Activated B cell treated with CpG ODN at 0.5 μM for 24 hours (primary cell): ENCODE measurements around the gene AGAP5. TPM values are rescaled to one million over a fixed set of nuclear protein-coding genes. Genes with fewer than 3 reads are reported as not detected.

Source experiments
- ATAC-seq: fragments of 200-7000 bp; cut with Tn5 transposase; one replicate; pipeline ENCODE4 v1.10.0; 2021; ENCODE audit warnings: low read depth, mild to moderate bottlenecking, moderate library complexity
- CTCF ChIA-PET: fragments of 350-600 bp; sonication (Branson Sonifier 250); formaldehyde crosslinking; loops from one replicate; lab custom pipeline; 2021; ENCODE audit warnings: antibody characterized with exemption; lab: Charles Lee
- POLR2A ChIA-PET: fragments of 350-600 bp; sonication (Branson Sonifier 250); formaldehyde crosslinking; loops from one replicate; lab custom pipeline; 2021; ENCODE audit warnings: antibody characterized with exemption; lab: Charles Lee
- DNase-seq: peaks from one replicate; pipeline ENCODE4 v3.0.0; 2022
- H3K27ac Mint-ChIP-seq: one replicate; pipeline ENCODE4 v1.8.0; 2020; ENCODE audit warnings: mixed read lengths
- H3K27me3 Mint-ChIP-seq: one replicate; pipeline ENCODE4 v1.8.0; 2021; ENCODE audit warnings: mixed read lengths
- H3K36me3 Mint-ChIP-seq: one replicate; pipeline ENCODE4 v1.8.0; 2021; ENCODE audit warnings: low read depth, mixed read lengths
- H3K4me1 Mint-ChIP-seq: one replicate; pipeline ENCODE4 v1.8.0; 2021; ENCODE audit warnings: mixed read lengths
- H3K4me3 Mint-ChIP-seq: one replicate; pipeline ENCODE4 v1.8.0; 2020; ENCODE audit warnings: mild to moderate bottlenecking, mixed read lengths
- H3K9me3 Mint-ChIP-seq: one replicate; pipeline ENCODE4 v1.8.0; 2020; ENCODE audit warnings: mixed read lengths
- intact Hi-C: fragments of 100-400 bp; cut with micrococcal nuclease; formaldehyde crosslinking; loops from one replicate; pipeline ENCODE4 v1.15.1; 2024
- total RNA-seq: library from RNA; stranded (reverse); gene quantifications from 2 replicates; pipeline ENCODE4 v1.2.3, GENCODE V29; 2022
- TF ChIP-seq, protein P1 (sequence below): fragments of 200-600 bp; IDR thresholded peaks from one replicate; pipeline ENCODE4 v1.8.0; 2022; ENCODE audit warnings: antibody characterized with exemption, mild to moderate bottlenecking

The AGAP5 gene
- total RNA-seq, 1 donor from 2014 or later: 15.0 TPM

DNA sequence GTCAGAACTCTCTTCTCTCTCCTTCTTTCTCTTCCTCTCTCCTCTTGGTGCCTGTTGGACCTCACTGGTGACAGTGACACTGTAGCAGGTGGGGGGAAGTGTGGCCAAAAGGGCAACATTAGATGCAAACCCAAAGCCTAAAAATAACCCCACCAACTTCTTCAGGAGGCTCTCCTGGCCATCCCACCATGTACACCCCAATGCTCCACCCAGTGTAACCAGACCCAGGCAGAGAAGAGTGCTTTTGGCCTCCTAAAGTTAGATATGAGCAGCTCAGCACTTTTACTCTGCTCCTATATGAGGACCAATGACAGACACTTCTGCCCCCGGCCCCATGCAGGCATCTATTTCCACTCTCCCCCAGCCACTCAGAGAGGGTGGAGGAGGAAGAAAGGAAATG lies 62.1 kb downstream of the AGAP5 start:
- CTCF ChIA-PET: no interaction called here
- POLR2A ChIA-PET: no interaction called here
- Mint-ChIP-seq H3K36me3 (no peaks in the 10 kb centered on the region), H3K27me3 (no peaks in the 10 kb centered on the region), H3K4me1 (no peaks in the 10 kb centered on the region), H3K9me3 (no peaks in the 10 kb centered on the region), H3K4me3 (no peak overlapping the region), H3K27ac (no peak overlapping the region)
- ATAC-seq (no peak), DNase-seq (no peak)
- intact Hi-C loops: no loop called here
- TF ChIP-seq, protein P1, sequence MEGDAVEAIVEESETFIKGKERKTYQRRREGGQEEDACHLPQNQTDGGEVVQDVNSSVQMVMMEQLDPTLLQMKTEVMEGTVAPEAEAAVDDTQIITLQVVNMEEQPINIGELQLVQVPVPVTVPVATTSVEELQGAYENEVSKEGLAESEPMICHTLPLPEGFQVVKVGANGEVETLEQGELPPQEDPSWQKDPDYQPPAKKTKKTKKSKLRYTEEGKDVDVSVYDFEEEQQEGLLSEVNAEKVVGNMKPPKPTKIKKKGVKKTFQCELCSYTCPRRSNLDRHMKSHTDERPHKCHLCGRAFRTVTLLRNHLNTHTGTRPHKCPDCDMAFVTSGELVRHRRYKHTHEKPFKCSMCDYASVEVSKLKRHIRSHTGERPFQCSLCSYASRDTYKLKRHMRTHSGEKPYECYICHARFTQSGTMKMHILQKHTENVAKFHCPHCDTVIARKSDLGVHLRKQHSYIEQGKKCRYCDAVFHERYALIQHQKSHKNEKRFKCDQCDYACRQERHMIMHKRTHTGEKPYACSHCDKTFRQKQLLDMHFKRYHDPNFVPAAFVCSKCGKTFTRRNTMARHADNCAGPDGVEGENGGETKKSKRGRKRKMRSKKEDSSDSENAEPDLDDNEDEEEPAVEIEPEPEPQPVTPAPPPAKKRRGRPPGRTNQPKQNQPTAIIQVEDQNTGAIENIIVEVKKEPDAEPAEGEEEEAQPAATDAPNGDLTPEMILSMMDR: no peak

DNA sequence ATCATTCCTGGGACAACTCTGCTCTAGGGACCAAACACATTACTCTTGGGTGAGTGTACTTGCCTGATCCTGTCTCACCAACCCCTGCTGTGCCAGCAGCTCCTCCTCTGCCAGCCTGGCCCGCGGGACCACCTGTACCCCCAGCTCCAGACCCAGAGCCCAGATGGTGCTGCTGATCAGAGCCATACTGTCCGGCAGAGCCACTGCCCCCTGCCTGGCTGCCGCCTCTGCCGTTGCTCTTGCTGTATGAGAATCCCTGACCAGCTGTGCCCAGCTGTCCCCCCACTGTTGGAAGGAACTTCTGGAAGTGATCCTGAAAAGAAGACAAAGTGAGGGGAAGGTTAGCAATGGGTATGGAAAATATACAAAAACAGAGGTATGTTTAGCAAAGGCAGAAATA lies 63.5 kb downstream of the AGAP5 start:
- POLR2A ChIA-PET: no interaction called here

DNA sequence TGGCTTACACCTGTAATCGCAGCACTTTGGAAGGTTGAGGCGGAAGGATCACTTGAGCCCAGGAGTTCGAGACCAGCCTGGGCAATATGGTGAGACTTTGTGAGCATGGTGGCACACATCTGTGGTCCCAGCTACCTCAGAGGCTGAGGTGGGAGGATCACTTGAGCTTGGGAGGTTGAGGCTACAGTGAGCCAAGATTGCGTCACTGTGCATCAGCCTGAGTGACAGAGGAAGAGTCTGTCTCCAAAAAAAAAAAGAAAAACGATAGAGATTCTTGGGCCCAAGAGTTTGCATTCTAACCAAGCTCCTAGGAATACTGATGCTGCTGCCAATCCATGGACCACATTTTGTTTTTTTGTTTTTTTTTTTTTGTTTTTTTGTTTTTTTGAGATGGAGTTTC lies 68.7 kb downstream of the AGAP5 start:
- H3K9me3 Mint-ChIP-seq: no peaks in the 10 kb centered on the region
- intact Hi-C loops: loop anchor here (5.0 to 10.0 kb wide), 4 partner anchors 113 to 1198 kb away; partner anchors contain the start of genes ECD, FAM149B1, KAT6B and NDST2
- CTCF ChIA-PET: interaction anchor here (1.0 kb wide), 1 partner anchor 14 kb away, joined by 4 read pairs; no protein-coding TSS in a partner anchor
- H3K4me1 Mint-ChIP-seq: peaks cover 24% of the 10 kb centered on the region
- TF ChIP-seq, protein P1: no peak
- POLR2A ChIA-PET: interaction anchor here (0.7 kb wide), 1 partner anchor 87 kb away, joined by 3 read pairs; no protein-coding TSS in a partner anchor
- no peak for ATAC-seq
- H3K27ac Mint-ChIP-seq: no peak overlapping the region
- H3K4me3 Mint-ChIP-seq: no peak overlapping the region
- peaks cover 12% of the 10 kb centered on the region for H3K36me3 Mint-ChIP-seq
- no peaks in the 10 kb centered on the region for H3K27me3 Mint-ChIP-seq
- DNase-seq: no peak

More for the DNA sequence above, 63.5 kb downstream of the AGAP5 start:
- Mint-ChIP-seq H3K27me3 (no peaks in the 10 kb centered on the region), H3K4me1 (no peaks in the 10 kb centered on the region), H3K27ac (no peak overlapping the region), H3K4me3 (no peak overlapping the region), H3K9me3 (no peaks in the 10 kb centered on the region), H3K36me3 (no peaks in the 10 kb centered on the region)
- DNase-seq: no peak
- CTCF ChIA-PET: interaction anchor here (1.4 kb wide), 1 partner anchor 10 kb away, joined by 4 read pairs; no protein-coding TSS in a partner anchor
- intact Hi-C loops: no loop called here
- TF ChIP-seq, protein P1: no peak
- no peak for ATAC-seq

DNA sequence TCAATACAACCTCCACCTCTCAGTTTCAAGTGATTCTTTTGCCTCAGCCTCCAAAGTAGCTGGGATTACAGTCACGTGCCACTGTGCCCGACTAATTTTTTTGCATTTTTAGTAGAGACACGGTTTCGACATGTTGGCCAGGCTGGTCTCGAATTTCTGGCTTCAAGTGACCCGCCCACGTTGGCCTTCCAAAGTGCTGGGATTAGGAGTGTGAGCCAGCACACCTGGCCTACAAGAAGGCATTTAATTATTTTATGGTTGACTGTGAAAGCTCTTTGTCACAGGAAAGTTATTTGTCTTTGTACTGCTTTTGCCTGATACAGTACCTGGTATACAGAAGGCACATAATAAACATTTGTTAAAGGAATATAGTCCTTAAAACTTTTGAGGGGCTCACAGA lies 69.5 kb downstream of the AGAP5 start:
- ChIA-PET POLR2A (interaction anchor here (0.7 to 0.9 kb wide), 2 partner anchors 10 to 31 kb away, joined by 5 to 7 read pairs; no protein-coding TSS in a partner anchor), CTCF (interaction anchor here (1.0 kb wide), 1 partner anchor 15 kb away, joined by 4 read pairs; no protein-coding TSS in a partner anchor)
- Mint-ChIP-seq H3K27me3 (no peaks in the 10 kb centered on the region), H3K4me3 (no peak overlapping the region), H3K27ac (no peak overlapping the region), H3K36me3 (peaks cover 12% of the 10 kb centered on the region), H3K9me3 (no peaks in the 10 kb centered on the region), H3K4me1 (peaks cover 24% of the 10 kb centered on the region)
- TF ChIP-seq, protein P1: no peak
- DNase-seq (no peak), ATAC-seq (no peak)
- intact Hi-C loops: loop anchor here (5.0 to 10.0 kb wide), 4 partner anchors 114 to 1199 kb away; partner anchors contain the start of genes ECD, FAM149B1, KAT6B and NDST2

DNA sequence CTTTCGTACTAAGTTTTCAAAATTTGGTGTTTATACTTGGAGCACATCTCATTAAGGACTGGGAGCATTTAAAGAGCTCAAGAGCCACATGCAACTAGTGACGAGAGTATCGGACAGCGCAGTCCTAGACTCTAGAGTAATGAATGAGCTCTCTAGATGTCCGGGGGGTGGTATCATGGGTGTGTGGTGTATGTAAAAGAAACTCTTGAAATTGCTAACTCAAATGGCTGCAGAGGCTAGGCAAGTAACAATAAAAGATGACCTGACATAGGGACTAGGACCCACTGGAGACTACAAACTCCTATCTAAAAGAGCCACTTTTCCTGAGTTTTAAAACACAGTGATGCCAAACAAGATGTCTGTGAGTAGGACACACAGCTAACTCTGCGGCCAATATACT lies 70.6 kb downstream of the AGAP5 start:
- ChIA-PET POLR2A (interaction anchor here (0.7 to 0.9 kb wide), 3 partner anchors 9 to 131 kb away, joined by 3 to 7 read pairs (median 3); no protein-coding TSS in a partner anchor), CTCF (no interaction called here)
- ATAC-seq (no peak), DNase-seq (no peak)
- intact Hi-C loops: loop anchor here (5.0 to 10.0 kb wide), 4 partner anchors 115 to 1200 kb away; partner anchors contain the start of genes ECD, FAM149B1, KAT6B and NDST2
- Mint-ChIP-seq H3K4me3 (peak overlapping the region; percentile 24), H3K36me3 (peaks cover 12% of the 10 kb centered on the region), H3K4me1 (peaks cover 24% of the 10 kb centered on the region), H3K27ac (no peak overlapping the region), H3K27me3 (no peaks in the 10 kb centered on the region), H3K9me3 (no peaks in the 10 kb centered on the region)
- TF ChIP-seq, protein P1: no peak
